Body of pancreas (tissue), 4 donors: ENCODE measurements around the gene CASP9.

ENCODE experiments used
- POLR2A ChIP-seq, 3 donors: fragments of 450-650 bp; IDR thresholded peaks; one replicate each; pipeline ENCODE4 v1.6.1; 2016; ENCODE audit warnings: antibody characterized with exemption in 3 of 3, mild to moderate bottlenecking in 2 of 3
- TF ChIP-seq, protein P1 (sequence below), 7 experiments: fragments of 450-650 bp in 4 of 7; fragments of 200-600 bp in 3 of 7; sonication (generic) in 3 of 7; IDR thresholded peaks; one replicate each; pipeline ENCODE4 v1.5.1; 2016 to 2019; ENCODE audit warnings: antibody characterized with exemption in 7 of 7

DNA sequence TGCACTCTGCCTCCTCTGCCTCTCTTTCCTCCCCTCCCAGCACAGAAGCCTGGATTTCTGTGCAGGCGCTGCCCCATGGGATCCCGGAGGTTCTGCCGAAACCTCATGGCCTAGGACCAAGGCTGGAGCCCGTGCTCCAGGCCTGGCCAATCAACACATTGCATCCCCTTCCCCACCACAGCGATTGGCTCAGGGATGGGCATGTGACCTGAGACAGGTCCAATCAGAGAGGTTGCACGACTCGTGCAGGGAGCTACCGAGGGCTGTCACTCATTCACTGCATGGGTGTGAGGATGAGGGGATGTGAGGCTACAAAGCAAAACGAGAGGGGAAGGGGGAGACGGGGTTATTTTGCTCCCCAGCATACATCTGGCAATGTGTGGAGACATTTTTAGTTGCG lies 51.4 kb downstream of the CASP9 start:
- TF ChIP-seq, protein P1, sequence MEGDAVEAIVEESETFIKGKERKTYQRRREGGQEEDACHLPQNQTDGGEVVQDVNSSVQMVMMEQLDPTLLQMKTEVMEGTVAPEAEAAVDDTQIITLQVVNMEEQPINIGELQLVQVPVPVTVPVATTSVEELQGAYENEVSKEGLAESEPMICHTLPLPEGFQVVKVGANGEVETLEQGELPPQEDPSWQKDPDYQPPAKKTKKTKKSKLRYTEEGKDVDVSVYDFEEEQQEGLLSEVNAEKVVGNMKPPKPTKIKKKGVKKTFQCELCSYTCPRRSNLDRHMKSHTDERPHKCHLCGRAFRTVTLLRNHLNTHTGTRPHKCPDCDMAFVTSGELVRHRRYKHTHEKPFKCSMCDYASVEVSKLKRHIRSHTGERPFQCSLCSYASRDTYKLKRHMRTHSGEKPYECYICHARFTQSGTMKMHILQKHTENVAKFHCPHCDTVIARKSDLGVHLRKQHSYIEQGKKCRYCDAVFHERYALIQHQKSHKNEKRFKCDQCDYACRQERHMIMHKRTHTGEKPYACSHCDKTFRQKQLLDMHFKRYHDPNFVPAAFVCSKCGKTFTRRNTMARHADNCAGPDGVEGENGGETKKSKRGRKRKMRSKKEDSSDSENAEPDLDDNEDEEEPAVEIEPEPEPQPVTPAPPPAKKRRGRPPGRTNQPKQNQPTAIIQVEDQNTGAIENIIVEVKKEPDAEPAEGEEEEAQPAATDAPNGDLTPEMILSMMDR (IDR thresholded peaks at IDR 0.05), result no peak
- no peak for TF ChIP-seq POLR2A (IDR thresholded peaks at IDR 0.05)
